Myocyte (in vitro differentiated cells): ENCODE results near the gene BPIFB2. TPM values are rescaled to one million over a fixed set of nuclear protein-coding genes. Genes with fewer than 3 reads are reported as not detected.

Source experiments
- DNase-seq: peaks from one replicate; pipeline ENCODE4 v3.0.0-alpha.2; 2012; ENCODE audit warnings: low read depth
- total RNA-seq: library from RNA; depleted of rRNA; stranded (reverse); fragments of >200 nt; gene quantifications from 2 replicates; pipeline ENCODE4 v1.2.3, GENCODE V29; 2014

The BPIFB2 gene
- total RNA-seq, 1 donor from 2014 or later: not detected

GRCh38 chr20:33005908-33006775 is 1.4 kb upstream of the BPIFB2 start:
- DNase-seq: no peak

DNA sequence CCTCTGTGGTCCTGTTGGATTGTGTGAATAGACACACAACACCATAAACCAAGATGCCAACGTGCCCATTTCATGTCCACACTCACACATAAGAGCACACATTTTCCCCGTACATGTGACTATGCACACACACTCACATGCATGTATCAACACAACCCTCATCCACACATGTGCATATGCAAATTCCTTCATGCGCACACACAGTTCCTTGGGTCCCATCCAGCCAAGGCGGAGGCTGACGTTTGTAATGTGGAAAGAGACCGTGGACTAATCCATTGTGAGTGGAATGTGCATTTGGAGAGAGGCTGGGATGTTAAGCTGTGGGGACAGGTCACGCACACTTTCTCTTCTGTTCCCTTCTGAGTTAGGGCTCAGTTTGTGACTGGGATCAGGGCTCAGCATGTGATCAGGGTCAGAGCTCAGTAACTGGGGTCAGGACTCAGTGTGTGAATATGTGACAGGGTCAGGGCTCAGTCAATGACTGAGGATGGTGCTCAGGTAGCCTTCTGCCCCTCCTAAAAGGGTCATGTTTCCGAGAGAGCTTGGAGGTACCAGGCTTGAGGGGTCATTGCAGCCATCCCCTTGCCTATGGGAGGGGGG is 628 bp upstream of the BPIFB2 start:
- DNase-seq: no peak

GRCh38 chr20:33008336-33009213 is 1.1 kb downstream of the BPIFB2 start:
- no peak for DNase-seq

DNA sequence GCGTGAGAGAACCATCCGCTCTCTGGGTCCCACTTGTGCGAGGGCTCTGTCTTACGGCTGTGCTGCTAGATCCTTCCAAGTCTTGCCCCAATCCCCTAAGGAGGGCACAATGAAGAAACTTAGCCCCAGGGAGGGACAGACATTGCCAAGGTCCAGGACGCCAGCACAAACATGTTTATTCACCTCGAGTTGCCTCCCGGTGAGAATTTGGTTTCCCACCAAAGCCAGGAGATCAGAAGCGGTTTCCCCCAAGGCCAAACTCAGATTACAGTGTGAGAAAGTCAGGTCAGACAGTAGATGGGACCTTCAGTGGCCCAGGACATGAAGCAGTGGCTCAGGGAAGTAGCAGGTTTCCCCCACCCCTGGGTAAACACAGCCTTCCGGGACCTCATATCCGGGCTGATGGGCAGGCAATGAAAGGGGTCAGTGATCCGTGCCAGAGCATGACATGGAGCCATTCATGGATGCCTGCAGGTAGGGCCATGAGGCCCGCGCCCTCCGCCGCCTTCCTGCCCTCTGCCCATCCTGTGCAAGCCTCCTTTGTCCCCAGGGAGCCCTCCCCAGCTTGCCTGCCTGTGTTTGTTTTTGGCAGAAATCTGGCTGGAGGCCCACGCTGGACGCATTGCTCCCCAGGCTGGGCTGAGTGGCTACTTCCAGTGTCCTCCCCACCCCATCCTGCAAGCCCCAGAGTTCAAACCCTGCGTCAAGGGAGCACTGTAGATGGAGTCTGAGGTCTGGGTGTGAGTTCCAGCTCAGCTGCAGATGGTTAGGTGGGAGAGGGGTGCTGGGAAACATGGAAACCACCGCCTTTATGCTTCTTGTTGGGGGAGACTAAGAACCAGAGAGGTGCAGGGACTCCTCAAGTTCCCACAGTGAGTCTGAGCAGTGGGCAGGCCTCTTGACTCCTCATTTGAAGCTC is 2.0 kb downstream of the BPIFB2 start:
- DNase-seq: no peak

- no peak for DNase-seq
Observed at GRCh38 chr20:33010133-33010504, 2.6 kb downstream of the BPIFB2 start.

- no peak for DNase-seq
Observed at GRCh38 chr20:33010674-33011449, 3.4 kb downstream of the BPIFB2 start.

DNA sequence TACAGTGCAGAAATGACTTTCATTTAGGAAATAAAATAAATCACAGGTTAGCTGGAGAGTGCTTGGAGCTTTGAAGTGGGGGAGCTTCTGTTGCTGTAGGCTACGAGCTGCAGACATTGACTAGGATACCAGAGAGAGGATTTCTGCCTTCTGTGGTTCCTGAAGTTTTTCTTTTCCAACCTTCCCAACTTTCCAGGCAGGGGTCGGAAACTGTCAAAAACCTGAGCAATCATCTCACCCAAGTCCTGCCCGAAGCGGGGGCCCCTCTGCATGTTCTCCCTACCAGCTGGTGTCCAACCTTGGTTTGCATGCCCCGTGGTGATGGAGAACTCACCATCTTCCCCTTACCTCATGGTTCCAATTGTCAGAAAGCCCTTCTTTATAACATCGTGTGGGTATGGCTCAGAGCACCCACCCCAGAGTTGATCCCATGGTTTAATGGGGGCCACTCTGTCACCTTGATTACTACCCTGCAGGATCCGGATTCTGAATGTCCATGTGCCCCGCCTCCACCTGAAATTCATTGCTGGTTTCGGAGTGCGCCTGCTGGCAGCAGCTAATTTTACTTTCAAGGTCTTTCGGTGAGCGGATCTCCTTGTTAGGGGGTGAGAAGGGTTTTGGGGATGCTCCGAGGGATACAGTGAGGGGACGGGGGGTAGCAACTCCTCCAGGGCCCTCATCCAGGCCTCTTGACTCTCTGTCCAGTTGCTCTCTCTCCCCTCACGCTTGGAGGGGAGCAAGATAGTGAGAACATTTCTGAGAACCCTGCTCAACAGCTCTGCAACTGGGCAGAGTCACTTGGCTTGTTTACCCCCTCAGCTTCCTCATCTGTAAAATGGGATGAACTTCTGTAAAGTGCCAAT is 5.1 kb downstream of the BPIFB2 start:
- DNase-seq: no peak

GRCh38 chr20:33013701-33014326 is 6.3 kb downstream of the BPIFB2 start:
- DNase-seq: no peak

- no peak for DNase-seq
Observed at GRCh38 chr20:33014336-33015113, 7.0 kb downstream of the BPIFB2 start.

- DNase-seq: no peak
Observed at GRCh38 chr20:33015114-33015484, 7.6 kb downstream of the BPIFB2 start.

DNA sequence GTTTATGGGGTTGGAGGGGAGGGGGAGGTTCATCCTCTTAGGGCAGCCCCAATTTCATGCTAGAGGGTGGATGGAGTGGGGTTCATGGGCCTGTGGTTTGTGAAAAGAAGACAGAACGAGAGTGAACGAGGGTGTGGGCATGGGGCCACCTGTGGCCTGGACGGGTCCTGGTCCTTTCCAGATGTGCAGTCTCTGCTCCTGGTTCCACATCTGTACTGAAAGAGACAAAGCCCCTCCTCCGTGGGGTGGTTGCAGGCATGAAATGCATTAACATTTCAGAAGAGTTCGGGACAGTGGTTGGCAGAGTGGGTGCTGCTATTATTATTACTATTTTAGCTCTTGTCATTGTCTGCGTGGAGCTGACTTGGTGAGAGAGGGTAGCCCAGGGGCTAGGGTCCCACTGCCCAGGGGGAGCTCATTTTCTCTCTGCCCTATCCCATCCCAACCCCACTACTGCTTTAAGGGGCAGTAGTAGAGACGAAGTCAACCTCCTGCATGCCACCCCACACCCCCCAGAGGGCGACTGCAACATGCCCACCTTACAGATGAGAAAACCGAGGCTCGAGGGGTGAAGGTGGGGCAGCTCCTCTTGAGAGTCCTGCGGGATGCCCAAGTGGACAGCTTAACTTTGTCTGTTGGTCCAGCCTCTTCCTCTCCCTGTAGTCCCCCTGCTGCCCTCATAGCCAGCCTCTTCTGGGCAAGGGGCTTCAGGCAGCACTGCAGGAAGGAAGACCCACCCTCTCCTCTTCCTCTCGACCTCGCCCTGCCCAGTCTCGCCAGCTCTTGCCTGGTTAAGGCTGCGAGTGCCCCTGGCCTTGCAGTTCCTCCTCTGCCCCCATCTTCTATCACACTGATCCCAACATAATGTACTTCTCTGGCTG is 8.4 kb downstream of the BPIFB2 start:
- no peak for DNase-seq

DNA sequence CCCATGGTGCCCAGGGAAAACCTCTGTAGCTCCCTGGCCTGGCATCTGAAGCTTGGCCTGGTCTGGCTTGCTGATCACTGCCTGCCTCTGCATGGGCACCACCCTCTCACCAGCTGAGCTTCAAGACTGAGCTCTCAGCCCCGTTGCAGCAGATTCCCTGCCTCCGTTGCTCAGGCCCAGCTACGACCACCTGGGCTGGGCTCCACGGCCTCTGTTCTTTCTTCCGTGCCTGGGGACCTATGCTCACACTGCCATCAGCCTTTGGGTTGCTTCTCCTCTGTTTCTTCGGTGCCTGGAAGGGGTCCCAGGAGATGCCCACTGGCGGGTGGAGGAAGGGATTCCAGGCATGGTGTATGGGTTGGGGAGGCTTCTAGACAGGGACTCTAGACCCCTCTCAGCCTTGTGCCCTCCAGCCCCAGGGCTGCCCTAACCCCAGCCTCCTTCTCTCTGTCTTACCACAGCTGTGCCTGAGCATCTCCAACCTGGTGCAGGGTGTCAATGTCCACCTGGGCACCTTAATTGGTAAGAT is 9.1 kb downstream of the BPIFB2 start:
- no peak for DNase-seq

DNA sequence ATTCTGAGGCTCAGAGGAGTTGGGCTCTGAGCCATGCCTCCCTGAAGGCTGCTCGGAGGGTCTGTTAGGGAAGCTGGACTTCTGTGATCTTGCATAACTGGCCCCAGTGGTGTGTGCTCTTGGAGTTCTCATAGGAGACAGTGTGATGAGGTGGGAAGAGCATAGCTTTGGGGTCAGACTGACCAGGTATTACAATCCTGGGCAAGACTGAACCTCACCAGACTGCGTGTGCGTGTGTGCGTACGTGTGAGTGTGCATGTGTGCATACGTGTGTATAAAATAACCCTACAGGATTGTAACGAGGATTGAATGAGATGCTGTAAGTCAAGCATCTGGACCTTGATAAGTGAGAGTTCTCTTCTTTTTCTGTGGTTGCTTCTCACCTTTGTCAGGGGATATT is 10.0 kb downstream of the BPIFB2 start:
- DNase-seq: no peak

- DNase-seq: no peak
Observed at GRCh38 chr20:33018169-33018931, 10.8 kb downstream of the BPIFB2 start.

GRCh38 chr20:33019465-33020277 is 12.2 kb downstream of the BPIFB2 start:
- DNase-seq: no peak
